ENCODE measurements around the gene CDCP2.
"Not testable (repeated sequence)": the region's sequence is repeated elsewhere in the genome, so short reads cannot be mapped to it uniquely, and the experiment has no call there.

The CDCP2 gene

GRCh38 chr1:54117815-54118563 lies 34.8 kb downstream of the CDCP2 start:
- no peak for DNase-seq (ENCODE audit: low read depth in 2 of 2)

- no peak for DNase-seq (ENCODE audit: low read depth in 2 of 2)
These were observed 37.3 kb downstream of the CDCP2 start for GRCh38 chr1:54115520-54115919.

GRCh38 chr1:54114955-54115354 lies 37.8 kb downstream of the CDCP2 start:
- DNase-seq (ENCODE audit: low read depth in 2 of 2) = no peak

GRCh38 chr1:54114001-54114400 lies 38.8 kb downstream of the CDCP2 start:
- no peak for DNase-seq (ENCODE audit: low read depth in 2 of 2)

GRCh38 chr1:54112705-54113368 lies 40.0 kb downstream of the CDCP2 start:
- no peak for DNase-seq (ENCODE audit: low read depth in 2 of 2)

GRCh38 chr1:54112027-54112426 lies 40.8 kb downstream of the CDCP2 start:
- DNase-seq (ENCODE audit: low read depth in 2 of 2) = no peak

GRCh38 chr1:54111624-54112023 lies 41.2 kb downstream of the CDCP2 start:
- no peak for DNase-seq (ENCODE audit: low read depth in 2 of 2)

- DNase-seq (ENCODE audit: low read depth in 2 of 2) = no peak
These were observed 41.8 kb downstream of the CDCP2 start for GRCh38 chr1:54110996-54111395.

GRCh38 chr1:54109129-54110090 lies 43.4 kb downstream of the CDCP2 start:
- DNase-seq (ENCODE audit: low read depth in 2 of 2) = no peak

- DNase-seq (ENCODE audit: low read depth in 2 of 2) = no peak
These were observed 44.6 kb downstream of the CDCP2 start for GRCh38 chr1:54108156-54108555.

- DNase-seq (ENCODE audit: low read depth in 2 of 2) = no peak
These were observed 45.7 kb downstream of the CDCP2 start for GRCh38 chr1:54107131-54107530.

- DNase-seq (ENCODE audit: low read depth in 2 of 2) = no peak
These were observed 47.0 kb downstream of the CDCP2 start for GRCh38 chr1:54105736-54106269.

GRCh38 chr1:54105080-54105479 lies 47.7 kb downstream of the CDCP2 start:
- DNase-seq (ENCODE audit: low read depth in 2 of 2) = no peak

- not testable (repeated sequence) for DNase-seq (ENCODE audit: low read depth in 2 of 2)
These were observed 48.2 kb downstream of the CDCP2 start for GRCh38 chr1:54104613-54105012.

- DNase-seq (ENCODE audit: low read depth in 2 of 2) = no peak
These were observed 49.4 kb downstream of the CDCP2 start for GRCh38 chr1:54103414-54103813.

- DNase-seq (ENCODE audit: low read depth in 2 of 2) = no peak
These were observed 52.3 kb downstream of the CDCP2 start for GRCh38 chr1:54100500-54100899.

- no peak for DNase-seq (ENCODE audit: low read depth in 2 of 2)
These were observed 53.7 kb downstream of the CDCP2 start for GRCh38 chr1:54099061-54099610.

GRCh38 chr1:54096877-54097240 lies 55.9 kb downstream of the CDCP2 start:
- no peak for DNase-seq (ENCODE audit: low read depth in 2 of 2)

GRCh38 chr1:54096227-54096876 lies 56.4 kb downstream of the CDCP2 start:
- DNase-seq (ENCODE audit: low read depth in 2 of 2) = no peak

GRCh38 chr1:54095546-54096226 lies 57.1 kb downstream of the CDCP2 start:
- DNase-seq (ENCODE audit: low read depth in 2 of 2) = no peak

- not testable (repeated sequence) for DNase-seq (ENCODE audit: low read depth in 2 of 2)
These were observed 58.1 kb downstream of the CDCP2 start for GRCh38 chr1:54094730-54095105.
